Right lung (tissue), 5 donors: ENCODE results near the gene C4orf51. TPM values are rescaled to one million over a fixed set of nuclear protein-coding genes. Genes with fewer than 3 reads are reported as not detected.
A peak's percentile ranks its signal among the peaks of the same experiment; 100 is the strongest.

ENCODE experiments used
- DNase-seq, 2 donors: peaks; one replicate each; pipeline ENCODE4 v3.0.0-alpha.2; 2013
- polyA plus RNA-seq, 5 donors: library from polyadenylated mRNA; unstranded; fragments of 120-200 nt; gene quantifications; one replicate each; pipeline versions ENCODE4 v1.2.1 to v1.2.3, GENCODE V29; 2013; ENCODE audit warnings: inconsistent platforms in 1 of 5, low replicate concordance in 1 of 5; ENCODE audit not compliant: insufficient read length in 5 of 5, insufficient read depth in 1 of 5

The C4orf51 gene
- polyA plus RNA-seq, 5 donors, result not detected

DNA sequence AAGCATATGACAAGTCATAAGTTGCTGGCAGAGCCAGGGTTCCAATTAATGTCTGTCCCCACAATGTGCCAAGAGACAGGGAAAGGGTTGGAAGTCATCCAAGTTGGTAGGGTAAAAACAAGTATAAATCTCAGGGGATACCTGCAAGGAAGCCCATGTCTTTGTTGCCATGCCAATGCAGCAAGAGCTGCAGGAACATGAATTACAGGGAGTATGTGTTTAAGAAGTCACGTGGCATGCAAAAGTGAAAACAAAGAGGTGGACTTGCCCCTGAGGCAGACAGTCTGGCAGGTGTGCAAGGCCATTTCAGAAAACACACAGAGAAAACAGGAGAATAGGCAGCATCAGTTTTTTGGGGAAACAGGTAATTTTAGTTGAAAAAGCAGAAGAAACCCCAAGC is 29.4 kb downstream of the C4orf51 start:
- no peak for DNase-seq

DNA sequence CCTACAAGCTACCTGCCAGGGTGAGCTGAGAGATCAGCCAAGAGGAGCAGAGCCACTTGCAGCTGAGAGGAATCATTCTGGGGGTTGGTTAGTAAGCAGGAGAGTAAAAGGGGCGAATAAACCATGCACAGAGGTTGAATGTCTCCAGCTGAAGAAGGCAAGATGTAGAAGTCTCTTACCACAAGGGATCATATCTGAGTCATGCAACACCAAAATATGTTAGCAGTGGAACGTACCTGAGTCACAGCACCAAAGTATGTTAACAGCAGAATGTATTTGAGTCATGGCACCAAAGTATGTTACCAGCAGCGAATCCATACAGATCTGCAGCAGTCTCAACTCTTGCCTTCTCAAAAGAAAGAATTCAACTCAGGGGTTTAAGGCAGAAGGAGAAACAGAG is 29.9 kb downstream of the C4orf51 start:
- DNase-seq, result no peak

GRCh38 chr4:145716200-145716599 is 36.3 kb downstream of the C4orf51 start:
- no peak for DNase-seq

- DNase-seq, result no peak
Observed at GRCh38 chr4:145716661-145717200, 36.8 kb downstream of the C4orf51 start.

- no peak for DNase-seq
Observed at GRCh38 chr4:145719752-145720624, 40.0 kb downstream of the C4orf51 start.

DNA sequence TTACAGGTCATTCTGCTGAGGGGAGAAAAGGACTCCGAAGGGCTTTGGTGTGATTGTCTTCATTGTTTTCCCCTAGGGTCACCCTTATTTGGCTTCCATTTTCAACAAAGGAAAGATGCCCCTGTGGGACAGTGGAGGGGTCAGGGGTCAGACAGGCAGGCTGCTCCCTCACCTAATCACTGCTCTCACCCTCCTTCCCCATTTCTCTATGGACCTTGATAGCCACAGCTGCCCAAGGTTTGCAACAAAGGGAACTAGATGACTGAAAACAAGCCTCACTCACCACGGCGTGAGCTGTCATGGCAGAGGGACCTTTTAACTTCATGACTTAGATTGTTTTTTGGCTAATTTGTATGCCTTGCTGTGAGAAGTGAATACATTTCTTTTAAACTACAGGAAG is 40.7 kb downstream of the C4orf51 start:
- no peak for DNase-seq

DNA sequence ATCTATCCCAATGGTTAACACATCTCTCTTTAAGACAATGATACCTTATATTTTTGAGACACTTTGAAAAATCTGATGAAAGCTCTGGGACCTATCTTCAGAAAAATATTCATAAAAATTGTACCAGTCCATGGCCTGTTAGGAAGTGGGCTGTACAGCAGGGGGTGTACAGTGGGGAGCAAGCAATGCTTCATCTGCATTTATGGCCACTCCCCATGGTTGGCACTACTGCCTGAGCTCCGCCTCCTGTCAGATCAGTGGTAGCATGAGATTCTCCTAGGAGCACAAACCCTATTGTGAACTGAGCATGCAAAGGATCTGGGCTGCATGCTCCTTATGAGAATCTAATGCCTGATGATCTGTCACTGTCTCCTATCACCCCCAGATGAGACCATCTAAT is 42.6 kb downstream of the C4orf51 start:
- DNase-seq, result no peak

DNA sequence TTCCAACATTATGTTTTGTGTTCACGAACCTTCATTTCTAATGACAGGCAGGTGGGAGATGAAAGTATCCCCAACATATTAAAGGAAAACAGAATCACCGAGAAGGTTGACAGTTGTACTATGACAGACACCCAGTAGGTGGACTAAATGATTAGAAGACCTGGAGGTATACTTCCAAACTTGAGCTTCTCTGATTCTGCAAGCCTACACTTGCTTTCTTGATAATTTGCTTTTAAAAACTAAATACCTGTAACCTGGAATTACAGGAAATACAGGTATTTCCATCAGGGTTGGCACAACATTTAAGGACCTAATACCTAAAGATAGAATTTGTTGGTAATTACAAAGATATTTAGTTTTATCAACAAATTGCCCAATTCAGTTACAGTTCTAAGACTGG is 43.4 kb downstream of the C4orf51 start:
- DNase-seq, result no peak

- DNase-seq, result no peak
Observed at GRCh38 chr4:145730026-145730425, 50.1 kb downstream of the C4orf51 start.

DNA sequence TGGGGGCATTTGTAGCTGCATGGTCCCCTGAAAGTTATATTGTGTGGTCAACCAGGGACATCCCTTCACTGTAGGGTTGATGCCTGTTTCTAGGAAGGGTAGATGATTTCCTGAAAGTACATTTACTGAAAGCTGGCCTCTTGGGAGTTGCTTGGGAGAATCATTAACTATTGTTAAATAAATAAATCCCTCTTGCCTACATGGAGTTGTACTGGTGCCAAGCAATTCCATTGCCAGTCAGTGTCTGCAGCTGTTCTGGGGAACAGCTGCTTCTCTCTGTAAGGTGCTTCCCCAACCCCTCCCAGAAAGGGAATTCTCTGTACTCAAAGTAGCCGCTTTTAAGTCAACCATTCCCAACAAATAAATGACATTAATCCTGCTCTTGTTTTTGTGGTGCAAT is 51.1 kb downstream of the C4orf51 start:
- DNase-seq, result no peak

- DNase-seq, result no peak
Observed at GRCh38 chr4:145732001-145732815, 52.3 kb downstream of the C4orf51 start.

DNA sequence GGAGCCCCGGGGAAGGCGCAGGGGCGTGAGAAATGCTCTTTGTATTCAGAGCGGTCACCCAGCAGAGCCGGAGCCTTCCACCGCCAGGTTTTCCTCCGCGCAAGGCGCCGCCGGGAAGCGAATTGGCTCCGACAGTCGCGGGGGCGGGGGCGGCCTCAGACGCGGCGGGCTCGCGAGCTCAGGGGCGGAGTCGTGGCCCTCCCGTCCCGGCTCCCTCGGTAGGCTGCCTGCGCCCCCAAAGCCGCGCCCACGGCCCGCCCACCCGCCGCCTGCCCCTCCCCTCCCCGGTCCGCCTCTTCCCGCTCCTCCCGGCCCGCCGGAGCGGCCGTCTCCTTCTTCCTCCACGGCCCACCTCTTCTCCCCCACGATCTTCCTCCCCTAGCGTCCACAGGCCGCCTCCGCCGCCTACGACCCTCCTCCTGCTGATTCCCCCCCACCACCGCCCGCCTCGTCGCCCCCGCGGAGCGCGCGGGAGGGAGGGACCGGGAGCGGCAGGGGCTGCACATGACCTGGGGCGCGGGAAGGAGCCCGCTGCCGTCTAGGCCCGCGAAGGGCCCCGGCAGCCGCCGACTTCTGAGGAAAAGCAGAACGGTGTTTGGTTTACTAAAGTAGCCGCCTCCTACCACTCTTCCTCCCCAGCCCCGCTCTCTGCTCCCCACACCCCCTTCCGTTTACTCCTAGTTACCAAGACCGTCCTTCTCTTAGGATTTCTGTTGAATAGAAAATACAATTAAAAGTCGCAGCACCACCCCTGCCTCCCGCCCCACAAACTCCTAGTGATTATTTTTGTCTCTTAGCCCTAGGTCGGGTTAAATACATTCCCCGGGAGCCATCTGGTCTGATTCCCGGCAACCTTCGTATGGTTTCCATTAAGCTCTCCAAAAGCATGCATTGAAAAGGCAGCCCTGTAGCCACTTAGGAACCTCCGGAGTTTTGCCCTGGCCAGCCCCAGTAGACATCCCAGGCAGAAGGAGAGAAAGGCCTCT is 53.2 kb downstream of the C4orf51 start:
- peak; percentile 92 for DNase-seq

DNA sequence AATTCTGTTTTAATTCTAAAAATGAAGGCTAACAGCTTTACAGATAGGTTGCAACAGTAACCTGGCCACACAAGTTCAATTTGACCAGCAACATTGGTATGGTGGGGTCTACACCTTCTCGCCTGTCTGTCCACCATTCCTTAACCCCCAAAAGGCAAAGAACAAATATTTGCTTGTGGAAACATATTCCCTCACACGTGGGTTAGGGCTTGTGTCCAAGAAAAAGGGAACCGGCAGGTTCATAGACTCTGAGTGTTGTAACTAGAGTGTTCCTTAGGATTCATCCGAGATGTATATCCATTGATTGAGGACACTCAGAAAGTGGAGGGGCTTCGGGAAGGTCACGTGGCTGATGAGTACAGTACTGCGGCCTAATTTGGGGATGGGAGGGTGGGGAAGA is 54.1 kb downstream of the C4orf51 start:
- DNase-seq, result no peak

DNA sequence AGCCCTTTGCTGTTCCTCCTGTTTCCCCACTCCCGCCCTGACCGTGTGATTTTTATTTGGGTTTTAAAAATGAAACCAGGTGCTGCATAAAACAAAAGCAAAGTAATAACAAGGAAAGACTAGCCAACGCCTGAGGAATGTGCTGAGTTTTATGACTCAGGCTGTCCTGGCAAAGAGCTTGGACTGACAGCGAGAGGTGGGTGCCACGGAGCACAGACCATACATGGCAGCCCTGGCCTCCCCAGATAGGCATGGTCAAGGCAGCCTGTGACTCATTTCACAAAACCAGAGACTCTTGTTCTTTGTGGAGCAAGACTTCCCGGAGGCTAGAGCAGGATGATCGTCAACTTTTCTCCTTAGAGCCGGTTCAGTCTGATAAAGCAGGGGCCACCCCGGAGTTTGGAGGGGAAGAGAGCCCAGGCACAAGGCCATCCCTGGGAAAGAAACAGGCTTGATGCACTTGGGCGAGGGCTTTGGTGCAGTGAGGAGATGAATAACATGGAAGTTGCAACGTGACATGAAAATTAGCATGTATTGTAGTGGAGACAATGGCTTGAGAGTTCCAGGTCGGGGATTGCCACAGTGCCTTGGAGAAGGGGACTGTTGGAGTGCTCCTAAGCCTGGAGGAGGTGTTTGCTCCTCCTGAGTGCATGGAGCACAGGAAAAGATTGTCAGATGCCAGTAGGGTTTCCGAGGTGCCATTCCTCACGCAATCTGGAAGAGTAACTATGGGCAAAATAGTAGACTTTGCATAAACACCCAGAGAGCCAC is 54.8 kb downstream of the C4orf51 start:
- no peak for DNase-seq

GRCh38 chr4:145735347-145735675 is 55.4 kb downstream of the C4orf51 start:
- no peak for DNase-seq

DNA sequence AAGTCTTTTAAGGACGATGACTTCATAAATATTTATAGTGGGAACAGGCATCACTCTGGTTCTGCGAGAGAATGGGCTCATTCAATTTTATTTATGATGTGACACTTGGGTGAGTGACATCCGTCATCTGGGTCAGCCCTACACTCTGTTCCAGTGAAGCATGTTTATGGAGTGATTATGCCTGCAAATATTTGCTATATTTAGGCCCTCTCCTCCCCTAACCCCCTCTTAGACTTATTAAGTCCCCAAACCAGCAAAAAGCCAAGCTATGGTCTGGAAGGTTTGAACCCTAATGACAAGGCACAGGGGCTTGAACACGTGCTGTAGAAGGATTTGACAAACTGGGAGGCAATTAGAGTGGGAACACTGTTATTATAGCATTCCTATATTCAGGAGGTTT is 55.9 kb downstream of the C4orf51 start:
- no peak for DNase-seq

DNA sequence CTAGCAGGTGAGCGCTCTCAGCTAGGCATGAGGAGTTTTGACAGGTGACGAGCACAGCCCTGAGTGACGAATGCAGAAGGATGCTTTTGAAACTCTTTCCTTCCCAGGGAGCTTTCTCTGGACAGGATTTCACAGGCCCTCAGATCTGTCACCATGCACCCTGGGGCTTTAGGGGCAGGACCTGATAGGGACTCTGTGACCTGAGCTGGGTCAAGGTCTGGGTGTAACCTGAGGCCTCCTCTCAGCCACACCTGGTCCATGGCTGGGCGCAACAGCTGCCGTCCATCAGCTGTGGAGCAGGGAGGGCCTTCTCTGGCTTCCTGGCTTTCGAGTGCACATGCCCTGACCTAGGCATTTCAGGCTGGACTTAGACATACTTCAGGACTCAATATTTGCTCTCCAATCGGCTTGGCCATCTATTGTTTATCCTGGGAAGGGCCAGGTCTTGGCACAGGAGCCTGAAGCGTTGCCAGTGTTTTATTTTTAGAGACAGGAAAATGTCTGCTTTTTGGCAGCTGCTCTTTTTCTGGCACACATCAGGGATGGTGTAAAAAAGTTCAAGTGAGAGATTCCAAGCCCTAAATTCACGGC is 56.4 kb downstream of the C4orf51 start:
- no peak for DNase-seq

- no peak for DNase-seq
Observed at GRCh38 chr4:145739845-145740244, 59.9 kb downstream of the C4orf51 start.

DNA sequence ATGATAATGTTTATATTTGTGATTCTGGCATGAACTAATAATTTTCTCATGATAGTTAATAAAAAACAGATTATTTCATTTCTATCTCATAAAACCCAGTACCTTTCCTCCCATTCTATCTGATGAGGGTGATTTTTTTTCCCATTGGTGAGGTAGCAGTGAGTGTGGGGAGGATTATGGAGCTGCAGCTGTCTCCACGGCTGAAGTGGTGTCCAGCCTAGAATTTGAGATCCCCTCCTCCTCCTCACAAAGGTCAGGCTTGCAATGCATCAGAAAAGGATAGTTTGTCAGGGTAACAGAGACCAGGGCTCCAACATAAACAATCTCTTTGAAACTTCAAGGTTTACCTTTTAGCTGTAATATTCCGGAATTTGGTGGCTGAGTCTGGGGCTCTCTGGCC is 60.9 kb downstream of the C4orf51 start:
- DNase-seq, result no peak

- no peak for DNase-seq
Observed at GRCh38 chr4:145743641-145744040, 63.7 kb downstream of the C4orf51 start.
